Naive thymus-derived CD4-positive, alpha-beta T cell (primary cell): ENCODE results near the gene ACTL7A. TPM values are rescaled to one million over a fixed set of nuclear protein-coding genes. Genes with fewer than 3 reads are reported as not detected.
A peak's percentile ranks its signal among the peaks of the same experiment; 100 is the strongest.

ENCODE experiments used
- ATAC-seq: fragments of 150-1000 bp; cut with Tn5 transposase; 2 replicates; pipeline ENCODE4 v1.10.0; 2021; ENCODE audit warnings: mild to moderate bottlenecking, moderate library complexity
- CTCF ChIA-PET: fragments of 350-600 bp; sonication (Branson Sonifier 250); formaldehyde crosslinking; loops from one replicate; lab custom pipeline; 2021; ENCODE audit warnings: antibody characterized with exemption; lab: Charles Lee
- POLR2A ChIA-PET: fragments of 350-600 bp; sonication (Branson Sonifier 250); formaldehyde crosslinking; loops from one replicate; lab custom pipeline; 2021; ENCODE audit warnings: antibody characterized with exemption, inconsistent platforms; lab: Charles Lee
- DNase-seq, 9 donors: peaks; one replicate each; pipeline versions ENCODE4 v3.0.0 to v3.0.0-alpha.2; 2020 to 2022; ENCODE audit warnings: mixed read lengths in 1 of 9
- H3K27ac ChIP-seq: one replicate; pipeline ENCODE4 v1.7.0; 2013; ENCODE audit warnings: mild to moderate bottlenecking, low read depth, low read length, moderate library complexity
- H3K27me3 ChIP-seq, 2 donors: one replicate each; pipeline ENCODE4 v1.7.0; 2013; ENCODE audit warnings: low read length in 2 of 2, mild to moderate bottlenecking in 2 of 2, moderate library complexity in 2 of 2; ENCODE audit not compliant: control insufficient read depth in 2 of 2, insufficient read depth in 2 of 2
- H3K36me3 ChIP-seq, 3 experiments: 1 replicate in 2 of 3; 2 replicates in 1 of 3; pipeline ENCODE4 v1.7.0; 2013; ENCODE audit warnings: low read length in 3 of 3, mild to moderate bottlenecking in 3 of 3, moderate library complexity in 1 of 3; ENCODE audit not compliant: insufficient read depth in 3 of 3, control insufficient read depth in 2 of 3
- H3K4me1 ChIP-seq, 2 donors: one replicate each; pipeline ENCODE4 v1.7.0; 2013; ENCODE audit warnings: low read length in 2 of 2, mild to moderate bottlenecking in 2 of 2, moderate library complexity in 1 of 2; ENCODE audit not compliant: control insufficient read depth in 2 of 2, insufficient read depth in 2 of 2
- H3K4me3 ChIP-seq: 2 replicates; pipeline ENCODE4 v1.7.0; 2013; ENCODE audit warnings: mild to moderate bottlenecking, low read length
- H3K9me3 ChIP-seq, 3 experiments: 1 replicate in 2 of 3; 2 replicates in 1 of 3; pipeline ENCODE4 v1.7.0; 2013; ENCODE audit warnings: low read length in 3 of 3; ENCODE audit not compliant: control insufficient read depth in 2 of 3
- H3K27ac Mint-ChIP-seq, 9 donors: one replicate each; pipeline ENCODE4 v1.8.0; 2020 to 2022; ENCODE audit warnings: mixed read lengths in 9 of 9, mild to moderate bottlenecking in 8 of 9, moderate library complexity in 5 of 9, inconsistent platforms in 2 of 9
- H3K27me3 Mint-ChIP-seq, 5 donors: one replicate each; pipeline ENCODE4 v1.8.0; 2021 to 2022; ENCODE audit warnings: mixed read lengths in 5 of 5, mild to moderate bottlenecking in 1 of 5
- H3K36me3 Mint-ChIP-seq, 5 donors: one replicate each; pipeline ENCODE4 v1.8.0; 2020 to 2022; ENCODE audit warnings: mixed read lengths in 5 of 5, mild to moderate bottlenecking in 3 of 5, inconsistent platforms in 1 of 5
- H3K4me1 Mint-ChIP-seq, 7 donors: one replicate each; pipeline ENCODE4 v1.8.0; 2020 to 2022; ENCODE audit warnings: mixed read lengths in 7 of 7, mild to moderate bottlenecking in 3 of 7, inconsistent platforms in 1 of 7
- H3K4me3 Mint-ChIP-seq, 10 donors: one replicate each; pipeline ENCODE4 v1.8.0; 2020 to 2022; ENCODE audit warnings: mild to moderate bottlenecking in 10 of 10, mixed read lengths in 10 of 10, moderate library complexity in 6 of 10, inconsistent platforms in 2 of 10
- H3K9me3 Mint-ChIP-seq, 11 donors: one replicate each; pipeline ENCODE4 v1.8.0; 2020 to 2022; ENCODE audit warnings: mixed read lengths in 11 of 11, mild to moderate bottlenecking in 4 of 11, inconsistent platforms in 1 of 11, moderate library complexity in 1 of 11
- intact Hi-C, 2 donors: fragments of 100-400 bp; cut with micrococcal nuclease; formaldehyde crosslinking; loops; one replicate each; pipeline ENCODE4 v1.15.1; 2023
- polyA plus RNA-seq, 2 donors: library from polyadenylated mRNA; unstranded; fragments of 300-500 nt; fragmentation: Illumina TruSeq; gene quantifications; one replicate each; pipeline ENCODE4 v1.2.3, GENCODE V29; 2021
- total RNA-seq, 6 experiments: library from RNA in 5 of 6; stranded (reverse) in 5 of 6; gene quantifications; 1 replicate in 5 of 6; 2 replicates in 1 of 6; pipeline ENCODE4 v1.2.3 and lab custom pipeline; 2021 to 2026

Gene ACTL7A, protein sequence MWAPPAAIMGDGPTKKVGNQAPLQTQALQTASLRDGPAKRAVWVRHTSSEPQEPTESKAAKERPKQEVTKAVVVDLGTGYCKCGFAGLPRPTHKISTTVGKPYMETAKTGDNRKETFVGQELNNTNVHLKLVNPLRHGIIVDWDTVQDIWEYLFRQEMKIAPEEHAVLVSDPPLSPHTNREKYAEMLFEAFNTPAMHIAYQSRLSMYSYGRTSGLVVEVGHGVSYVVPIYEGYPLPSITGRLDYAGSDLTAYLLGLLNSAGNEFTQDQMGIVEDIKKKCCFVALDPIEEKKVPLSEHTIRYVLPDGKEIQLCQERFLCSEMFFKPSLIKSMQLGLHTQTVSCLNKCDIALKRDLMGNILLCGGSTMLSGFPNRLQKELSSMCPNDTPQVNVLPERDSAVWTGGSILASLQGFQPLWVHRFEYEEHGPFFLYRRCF
- total RNA-seq (not detected), polyA plus RNA-seq (not detected), total RNA-seq (lab: John Stamatoyannopoulos, UW) (not detected)

DNA sequence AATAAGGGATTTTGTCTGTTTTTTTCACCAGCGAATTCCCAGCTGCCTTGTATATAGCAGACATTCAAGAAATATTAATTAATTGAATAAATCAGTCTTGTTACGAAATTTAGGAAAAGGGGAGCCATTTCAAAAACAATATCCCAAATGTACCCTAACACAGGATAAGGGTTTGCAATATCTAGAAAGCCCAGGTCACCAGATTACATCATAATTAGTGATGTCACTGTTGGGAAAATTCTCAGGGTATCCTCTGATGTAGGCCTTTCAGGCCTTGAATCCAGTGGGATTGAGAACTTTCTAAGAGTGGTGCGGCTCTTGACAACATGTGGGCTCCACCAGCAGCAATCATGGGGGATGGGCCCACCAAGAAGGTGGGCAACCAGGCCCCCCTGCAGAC is at the start of gene ACTL7A:
Gene ACTL7A, plus strand, starts transcription at position 270 of the 400 bp plus-strand sequence. Its CDS starts 57 bp downstream, at position 327.
- Mint-ChIP-seq H3K27me3 (peaks cover 0 to 4% (median 0%) of the 10 kb centered on the region in 5 donors), H3K4me1 (no peaks in the 10 kb centered on the region), H3K36me3 (peaks cover 0 to under 1% (median 0%) of the 10 kb centered on the region in 5 donors), H3K9me3 (peaks cover 0 to 2% (median 0%) of the 10 kb centered on the region in 11 donors), H3K27ac (peak within 1 kb of the TSS in 1 of 9 donors; percentile 43), H3K4me3 (no peak within 1 kb of the TSS)
- CTCF ChIA-PET, result no interaction called here
- no peak within 1 kb of the TSS for H3K27ac ChIP-seq
- no peaks in the 10 kb centered on the region for H3K36me3 ChIP-seq
- POLR2A ChIA-PET, result no interaction called here
- H3K27me3 ChIP-seq, result no peaks in the 10 kb centered on the region
- intact Hi-C loops, result no loop called here
- H3K4me3 ChIP-seq, result no peak within 1 kb of the TSS
- H3K9me3 ChIP-seq, result no peaks in the 10 kb centered on the region
- DNase-seq, result no peak
- H3K4me1 ChIP-seq, result no peaks in the 10 kb centered on the region
- ATAC-seq, result no peak

DNA sequence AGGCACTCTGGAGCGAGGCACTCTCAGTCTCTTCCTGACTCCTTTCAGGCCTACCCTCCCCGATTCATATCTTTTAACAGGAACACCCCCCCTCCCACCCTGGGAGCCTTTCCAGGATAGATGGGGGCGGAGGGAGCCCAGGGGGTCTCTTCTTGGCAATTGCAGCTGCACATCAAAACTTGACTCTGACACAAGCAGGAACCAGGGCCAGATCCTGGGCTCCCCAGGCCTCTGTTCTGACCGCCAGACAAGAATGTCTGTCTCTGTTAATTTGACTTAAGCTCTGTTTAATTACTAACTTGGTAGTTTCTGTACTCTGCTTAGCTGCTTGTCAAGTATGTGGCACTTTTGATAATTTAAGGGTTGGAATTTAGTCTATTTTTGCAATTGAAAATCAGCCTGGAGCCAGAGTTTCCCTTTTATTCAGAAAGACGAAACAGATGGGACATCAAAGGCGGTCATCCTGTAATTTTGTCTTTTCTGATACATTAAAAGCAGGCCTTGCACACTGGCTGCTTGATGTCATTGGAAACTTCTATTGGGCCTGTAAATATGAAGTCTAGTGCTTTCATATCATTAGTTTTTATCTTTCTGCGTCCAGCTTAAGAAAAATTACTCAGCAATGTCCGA is 49.6 kb upstream of the ACTL7A start:
- peaks cover 6 to 40% (median 25%) of the 10 kb centered on the region in 5 donors for H3K27me3 Mint-ChIP-seq
- no peak overlapping the region for H3K4me3 Mint-ChIP-seq
- Histone ChIP-seq H3K4me1 (no peaks in the 10 kb centered on the region), H3K36me3 (no peaks in the 10 kb centered on the region), H3K9me3 (no peaks in the 10 kb centered on the region), H3K4me3 (no peak overlapping the region), H3K27ac (no peak overlapping the region), H3K27me3 (peaks cover 0 to 3% of the 10 kb centered on the region in 2 donors)
- peaks cover 0 to 3% (median 0%) of the 10 kb centered on the region in 11 donors for H3K9me3 Mint-ChIP-seq
- POLR2A ChIA-PET, result no interaction called here
- peaks cover 0 to 2% (median 0%) of the 10 kb centered on the region in 7 donors for H3K4me1 Mint-ChIP-seq
- ATAC-seq (no peak), DNase-seq (no peak)
- CTCF ChIA-PET, result no interaction called here
- no peak overlapping the region for H3K27ac Mint-ChIP-seq
- intact Hi-C loops, result no loop called here
- peaks cover 0 to 6% (median 0%) of the 10 kb centered on the region in 5 donors for H3K36me3 Mint-ChIP-seq

DNA sequence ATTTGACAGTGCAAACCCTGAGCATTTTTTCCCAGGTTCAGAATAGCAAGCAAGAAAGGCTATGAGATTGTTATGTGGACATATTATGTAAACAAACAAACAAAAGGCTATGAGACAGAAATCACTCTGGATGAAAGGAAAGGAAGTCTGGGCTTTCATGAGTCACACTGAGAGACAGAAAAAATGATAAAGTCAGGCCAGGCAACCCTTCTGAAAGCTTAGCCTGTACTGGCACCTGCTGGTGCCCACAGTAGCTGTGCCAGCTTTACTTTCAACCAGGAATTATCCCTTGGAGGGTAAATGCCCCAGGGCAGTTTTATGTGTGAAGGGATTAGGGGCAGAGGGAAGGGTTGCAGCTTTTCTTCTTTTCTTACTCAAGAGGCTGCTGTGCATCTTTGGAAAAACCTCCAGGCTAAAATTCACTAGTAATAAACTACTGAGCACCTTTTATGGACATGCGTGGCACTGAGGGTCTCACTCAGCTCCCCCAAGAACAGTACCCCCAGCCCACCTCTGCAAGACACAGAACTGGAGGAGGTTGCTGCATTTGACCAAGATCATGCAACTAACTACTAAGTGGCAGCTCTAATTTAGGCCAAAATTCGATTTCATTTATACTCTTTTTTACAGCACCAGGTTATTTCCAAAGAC is 48.0 kb upstream of the ACTL7A start:
- H3K9me3 Mint-ChIP-seq, result peaks cover 0 to 5% (median 0%) of the 10 kb centered on the region in 11 donors
- POLR2A ChIA-PET, result no interaction called here

GRCh38 chr9:108815156-108815555 is 46.9 kb upstream of the ACTL7A start:
- peaks cover 0 to 6% (median 0%) of the 10 kb centered on the region in 5 donors for H3K36me3 Mint-ChIP-seq
- CTCF ChIA-PET, result no interaction called here
- no peak overlapping the region for H3K27ac Mint-ChIP-seq
- no peak overlapping the region for H3K4me3 Mint-ChIP-seq
- intact Hi-C loops, result no loop called here
- Histone ChIP-seq H3K4me1 (no peaks in the 10 kb centered on the region), H3K27me3 (peaks cover 0 to 3% of the 10 kb centered on the region in 2 donors), H3K4me3 (no peak overlapping the region), H3K27ac (no peak overlapping the region), H3K36me3 (no peaks in the 10 kb centered on the region), H3K9me3 (no peaks in the 10 kb centered on the region)
- POLR2A ChIA-PET, result no interaction called here
- peaks cover 8 to 46% (median 26%) of the 10 kb centered on the region in 5 donors for H3K27me3 Mint-ChIP-seq
- DNase-seq (no peak), ATAC-seq (no peak)
- peaks cover 0 to 3% (median 0%) of the 10 kb centered on the region in 7 donors for H3K4me1 Mint-ChIP-seq
- peaks cover 0 to 5% (median 0%) of the 10 kb centered on the region in 11 donors for H3K9me3 Mint-ChIP-seq

More for the DNA sequence above, 48.0 kb upstream of the ACTL7A start:
- CTCF ChIA-PET, result no interaction called here
- DNase-seq (no peak), ATAC-seq (peak; percentile 53)
- Mint-ChIP-seq H3K4me3 (no peak overlapping the region), H3K4me1 (peaks cover 0 to 3% (median 0%) of the 10 kb centered on the region in 7 donors), H3K27me3 (peaks cover 8 to 46% (median 26%) of the 10 kb centered on the region in 5 donors), H3K36me3 (peaks cover 0 to 6% (median 0%) of the 10 kb centered on the region in 5 donors), H3K27ac (no peak overlapping the region)
- H3K4me3 ChIP-seq, result no peak overlapping the region
- peaks cover 0 to 3% of the 10 kb centered on the region in 2 donors for H3K27me3 ChIP-seq
- H3K9me3 ChIP-seq, result no peaks in the 10 kb centered on the region
- H3K4me1 ChIP-seq, result no peaks in the 10 kb centered on the region
- H3K36me3 ChIP-seq, result no peaks in the 10 kb centered on the region
- intact Hi-C loops, result no loop called here
- H3K27ac ChIP-seq, result no peak overlapping the region

GRCh38 chr9:108816037-108816436 is 46.0 kb upstream of the ACTL7A start:
- CTCF ChIA-PET, result no interaction called here
- H3K27ac Mint-ChIP-seq, result no peak overlapping the region

DNA sequence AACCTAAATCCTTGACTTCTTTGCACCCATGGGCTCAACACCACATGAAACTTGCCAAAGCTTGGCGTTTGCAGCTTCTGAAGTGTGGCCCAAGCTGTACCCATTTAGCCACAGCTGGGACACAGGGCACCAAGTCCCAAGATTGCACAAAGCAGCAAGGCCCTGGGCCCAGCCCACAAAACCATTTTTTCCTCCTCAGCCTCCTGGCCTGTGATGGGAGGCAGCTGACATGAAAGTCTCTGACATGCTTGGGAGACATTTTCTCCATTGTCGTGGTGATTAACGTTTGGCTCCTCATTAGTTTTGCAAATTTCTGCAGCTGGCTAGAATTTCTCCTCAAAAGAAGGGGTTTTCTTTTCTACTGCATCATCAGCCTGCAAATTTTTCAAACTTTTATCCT is 38.2 kb upstream of the ACTL7A start:
- ATAC-seq (no peak), DNase-seq (no peak)
- no peaks in the 10 kb centered on the region for H3K4me1 Mint-ChIP-seq
- Histone ChIP-seq H3K36me3 (no peaks in the 10 kb centered on the region), H3K27ac (no peak overlapping the region), H3K9me3 (peaks cover 0 to 8% (median 0%) of the 10 kb centered on the region in 3 experiments), H3K4me3 (no peak overlapping the region), H3K4me1 (no peaks in the 10 kb centered on the region), H3K27me3 (no peaks in the 10 kb centered on the region)
- no peak overlapping the region for H3K27ac Mint-ChIP-seq
- H3K27me3 Mint-ChIP-seq, result peaks cover 2 to 12% (median 8%) of the 10 kb centered on the region in 5 donors
- H3K4me3 Mint-ChIP-seq, result no peak overlapping the region
- ChIA-PET POLR2A (no interaction called here), CTCF (no interaction called here)
- peaks cover 0 to 16% (median 5%) of the 10 kb centered on the region in 5 donors for H3K36me3 Mint-ChIP-seq
- intact Hi-C loops, result no loop called here
- peaks cover 0 to 38% (median 13%) of the 10 kb centered on the region in 11 donors for H3K9me3 Mint-ChIP-seq

More at GRCh38 chr9:108816037-108816436, 46.0 kb upstream of the ACTL7A start:
- POLR2A ChIA-PET, result no interaction called here
- Histone ChIP-seq H3K27me3 (peaks cover 0 to 3% of the 10 kb centered on the region in 2 donors), H3K36me3 (no peaks in the 10 kb centered on the region), H3K9me3 (no peaks in the 10 kb centered on the region), H3K4me3 (no peak overlapping the region), H3K27ac (no peak overlapping the region), H3K4me1 (no peaks in the 10 kb centered on the region)
- DNase-seq (no peak), ATAC-seq (no peak)
- peaks cover 0 to 5% (median under 1%) of the 10 kb centered on the region in 11 donors for H3K9me3 Mint-ChIP-seq
- peaks cover 8 to 46% (median 26%) of the 10 kb centered on the region in 5 donors for H3K27me3 Mint-ChIP-seq
- peaks cover 0 to 3% (median 0%) of the 10 kb centered on the region in 7 donors for H3K4me1 Mint-ChIP-seq
- H3K36me3 Mint-ChIP-seq, result peaks cover 0 to 6% (median 0%) of the 10 kb centered on the region in 5 donors
- no peak overlapping the region for H3K4me3 Mint-ChIP-seq
- intact Hi-C loops, result no loop called here
